Measurements from ENCODE around the gene HLA-F. TPM values are rescaled to one million over a fixed set of nuclear protein-coding genes. Genes with fewer than 3 reads are reported as not detected.

HLA-F gene
- total RNA-seq, 2 donors from 2014 or later, result 34.0 to 62.1 TPM

DNA sequence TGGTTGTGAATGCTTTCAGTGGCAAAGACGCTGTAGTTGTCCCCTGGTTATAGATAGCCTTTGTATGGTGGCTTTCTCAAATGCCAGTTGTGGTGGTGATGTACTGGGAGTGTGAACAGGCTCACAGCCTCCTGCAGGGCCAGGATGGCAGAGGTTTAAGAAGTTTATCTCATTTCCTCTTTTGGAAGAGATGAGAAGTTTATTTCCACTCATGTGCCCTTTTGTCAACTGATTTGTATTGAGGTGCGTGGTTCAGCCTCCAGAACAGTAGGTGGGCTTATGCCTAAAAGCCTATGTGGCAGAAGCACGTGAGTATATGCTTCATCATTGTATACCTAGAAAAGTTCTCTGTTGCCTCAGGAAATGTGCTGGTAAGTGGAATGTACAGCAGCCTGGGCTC, 28.6 kb upstream of the HLA-F start:
- Histone ChIP-seq H3K9me3 (no peaks in the 10 kb centered on the region), H3K27me3 (replicated peaks; ENCODE audit: insufficient read depth) (no peaks in the 10 kb centered on the region), H3K36me3 (no peaks in the 10 kb centered on the region), H3K27ac (no peak overlapping the region), H3K4me3 (no peak overlapping the region), H3K4me1 (replicated peaks) (no peaks in the 10 kb centered on the region)
- no peak for TF ChIP-seq POLR2AphosphoS5 (IDR thresholded peaks at IDR 0.05)
- TF ChIP-seq, protein P1, sequence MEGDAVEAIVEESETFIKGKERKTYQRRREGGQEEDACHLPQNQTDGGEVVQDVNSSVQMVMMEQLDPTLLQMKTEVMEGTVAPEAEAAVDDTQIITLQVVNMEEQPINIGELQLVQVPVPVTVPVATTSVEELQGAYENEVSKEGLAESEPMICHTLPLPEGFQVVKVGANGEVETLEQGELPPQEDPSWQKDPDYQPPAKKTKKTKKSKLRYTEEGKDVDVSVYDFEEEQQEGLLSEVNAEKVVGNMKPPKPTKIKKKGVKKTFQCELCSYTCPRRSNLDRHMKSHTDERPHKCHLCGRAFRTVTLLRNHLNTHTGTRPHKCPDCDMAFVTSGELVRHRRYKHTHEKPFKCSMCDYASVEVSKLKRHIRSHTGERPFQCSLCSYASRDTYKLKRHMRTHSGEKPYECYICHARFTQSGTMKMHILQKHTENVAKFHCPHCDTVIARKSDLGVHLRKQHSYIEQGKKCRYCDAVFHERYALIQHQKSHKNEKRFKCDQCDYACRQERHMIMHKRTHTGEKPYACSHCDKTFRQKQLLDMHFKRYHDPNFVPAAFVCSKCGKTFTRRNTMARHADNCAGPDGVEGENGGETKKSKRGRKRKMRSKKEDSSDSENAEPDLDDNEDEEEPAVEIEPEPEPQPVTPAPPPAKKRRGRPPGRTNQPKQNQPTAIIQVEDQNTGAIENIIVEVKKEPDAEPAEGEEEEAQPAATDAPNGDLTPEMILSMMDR (IDR thresholded peaks at IDR 0.05), result no peak
- no peak for TF ChIP-seq POLR2A (IDR thresholded peaks at IDR 0.05)
- DNase-seq (ENCODE audit: low spot score), result no peak
- intact Hi-C loops (cut with DNase I), result no loop called here
- WGBS, result 54% methylated on average over 3 of the region's 3 CpGs

DNA sequence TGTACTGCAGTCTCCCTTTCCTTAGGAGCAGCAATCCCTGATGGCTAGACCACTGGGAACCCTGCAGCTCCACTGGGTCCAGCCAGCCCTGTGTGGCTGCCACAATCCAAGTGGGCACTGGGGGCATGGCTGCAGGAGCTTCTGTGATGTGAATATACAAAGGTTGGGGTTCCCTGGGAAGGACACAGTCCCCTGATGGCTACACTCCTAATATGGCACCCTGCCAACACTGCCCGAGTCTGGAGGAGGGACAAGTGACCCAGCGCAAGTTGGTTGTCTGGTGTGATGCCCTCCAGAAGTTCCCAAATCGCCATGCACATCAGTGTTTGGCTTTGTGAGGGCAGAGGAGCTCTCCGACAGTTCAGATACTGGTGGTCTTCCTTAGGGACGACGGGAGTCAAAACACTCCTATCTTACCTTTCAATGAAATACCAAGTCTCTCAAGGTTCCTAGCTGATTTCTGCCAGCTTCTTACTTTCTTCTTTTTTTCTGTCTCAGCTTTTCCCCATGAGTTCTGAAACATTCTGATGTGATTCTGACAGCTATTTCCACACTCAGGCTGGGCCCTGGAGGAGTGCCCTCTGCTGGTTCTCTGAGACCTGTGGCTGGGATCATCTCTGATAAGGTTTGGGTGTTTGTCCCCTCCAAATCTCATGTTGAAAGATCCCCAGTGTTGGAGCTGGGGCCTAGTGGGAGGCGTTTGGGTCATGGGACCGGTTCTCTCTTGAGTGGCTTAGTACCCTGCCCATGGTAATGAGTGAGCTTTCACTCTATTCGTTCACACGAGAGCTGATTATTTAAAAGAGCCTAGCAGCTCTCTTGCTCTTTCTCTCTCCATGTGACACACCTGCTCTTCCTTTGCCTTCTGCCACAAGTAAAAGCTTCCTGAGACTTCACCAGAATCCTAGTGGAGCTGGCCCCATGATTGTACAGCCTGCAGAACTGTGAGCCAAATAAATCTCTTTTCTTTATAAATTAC, 26.8 kb upstream of the HLA-F start:
- TF ChIP-seq, protein P1 (IDR thresholded peaks at IDR 0.05), result no peak
- TF ChIP-seq POLR2AphosphoS5 (IDR thresholded peaks at IDR 0.05) (no peak), POLR2A (IDR thresholded peaks at IDR 0.05) (no peak)
- intact Hi-C loops (cut with DNase I), result no loop called here
- WGBS, result 59% methylated on average over 10 of the region's 10 CpGs

DNA sequence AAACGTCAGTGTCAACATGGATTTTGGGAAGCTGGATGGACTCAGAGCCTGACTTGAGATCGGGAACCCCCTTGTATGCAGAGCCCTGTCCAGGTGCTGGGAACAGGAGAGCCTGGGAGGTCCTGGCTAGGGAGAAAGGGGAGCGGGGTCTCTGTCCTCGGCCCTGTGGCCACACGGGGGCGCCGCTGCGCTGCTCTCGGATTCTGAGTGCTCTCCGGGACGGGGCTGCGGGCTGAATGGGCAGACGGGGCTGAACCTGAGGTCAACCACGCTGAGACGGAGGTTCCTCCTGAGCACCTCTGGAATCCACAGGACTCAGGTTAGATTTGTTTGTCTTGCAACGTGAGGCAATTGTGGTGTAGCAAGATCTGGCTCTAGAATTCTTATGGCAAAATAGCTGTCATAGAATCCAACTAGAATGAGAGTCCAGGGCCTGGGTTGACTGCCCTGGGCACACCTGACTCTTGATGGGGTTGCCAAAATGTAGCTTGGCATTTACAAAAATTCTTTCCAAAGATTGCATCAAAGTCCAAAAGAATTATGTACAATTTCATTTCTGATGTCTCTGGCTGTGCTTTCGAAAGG, 20.6 kb upstream of the HLA-F start:
- no peaks in the 10 kb centered on the region for H3K36me3 ChIP-seq
- H3K4me1 ChIP-seq (replicated peaks), result no peaks in the 10 kb centered on the region
- no peaks in the 10 kb centered on the region for H3K9me3 ChIP-seq
- no peak for DNase-seq (ENCODE audit: low spot score)
- intact Hi-C loops (cut with DNase I), result no loop called here
- H3K4me3 ChIP-seq, result no peak overlapping the region
- H3K27me3 ChIP-seq (replicated peaks; ENCODE audit: insufficient read depth), result no peaks in the 10 kb centered on the region
- no peak overlapping the region for H3K27ac ChIP-seq
- no peak for TF ChIP-seq POLR2AphosphoS5 (IDR thresholded peaks at IDR 0.05)
- TF ChIP-seq POLR2A (IDR thresholded peaks at IDR 0.05), result no peak
- TF ChIP-seq, protein P1 (IDR thresholded peaks at IDR 0.05), result peak in 2 of 4 experiments; percentile 44 to 66
- 17% methylated on average over 14 of the region's 17 CpGs for WGBS

More for the DNA sequence above, 26.8 kb upstream of the HLA-F start:
- H3K4me3 ChIP-seq, result no peak overlapping the region
- H3K4me1 ChIP-seq (replicated peaks), result no peaks in the 10 kb centered on the region
- H3K27ac ChIP-seq, result no peak overlapping the region
- H3K36me3 ChIP-seq, result no peaks in the 10 kb centered on the region
- no peaks in the 10 kb centered on the region for H3K27me3 ChIP-seq (replicated peaks; ENCODE audit: insufficient read depth)
- no peak for DNase-seq (ENCODE audit: low spot score)
- no peaks in the 10 kb centered on the region for H3K9me3 ChIP-seq

DNA sequence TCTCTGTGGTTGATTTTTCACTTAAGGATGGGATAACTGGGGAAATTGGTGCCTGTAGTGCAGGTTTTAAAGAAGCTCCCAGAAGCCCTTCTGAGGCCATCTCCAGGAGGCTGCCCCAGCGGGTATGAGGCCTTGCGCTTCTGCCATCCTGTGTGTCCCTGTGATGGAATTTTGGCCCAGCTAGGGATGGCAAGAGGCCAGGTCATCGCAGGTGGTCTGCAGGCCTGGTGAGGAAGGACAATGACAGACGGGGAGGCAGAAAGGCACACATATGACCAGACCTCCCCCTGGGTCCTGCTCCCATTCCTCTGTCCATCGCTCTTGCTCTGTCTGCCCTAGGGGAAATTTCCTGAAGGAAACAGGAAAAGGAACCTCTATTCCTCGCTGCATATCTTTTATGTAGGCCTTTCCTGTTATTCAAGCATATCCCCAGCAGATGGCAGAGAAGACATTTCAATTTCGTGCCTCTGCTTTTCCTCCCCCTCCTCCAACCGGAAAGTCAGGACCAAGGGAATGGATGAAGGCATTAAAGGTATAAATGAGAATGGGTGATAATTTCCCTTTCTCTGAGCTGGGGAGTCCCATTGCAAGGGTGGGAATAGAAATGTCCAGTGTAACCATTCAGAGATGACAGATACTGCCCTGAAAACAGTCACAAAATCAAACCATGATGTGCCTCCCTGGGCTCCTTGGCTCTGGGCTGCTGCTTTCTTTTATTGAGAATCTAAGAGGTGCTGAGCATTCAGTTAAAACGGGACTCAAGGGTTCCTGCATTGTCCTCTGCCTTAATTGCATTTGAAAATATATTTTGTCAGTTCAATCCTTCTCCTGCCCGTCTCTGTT, 17.6 kb upstream of the HLA-F start:
- Histone ChIP-seq H3K27ac (no peak overlapping the region), H3K9me3 (no peaks in the 10 kb centered on the region), H3K27me3 (replicated peaks; ENCODE audit: insufficient read depth) (no peaks in the 10 kb centered on the region), H3K4me3 (no peak overlapping the region), H3K4me1 (replicated peaks) (no peaks in the 10 kb centered on the region), H3K36me3 (no peaks in the 10 kb centered on the region)
- WGBS, result 59% methylated on average over 10 of the region's 10 CpGs
- DNase-seq (ENCODE audit: low spot score), result no peak
- intact Hi-C loops (cut with DNase I), result loop anchor here (2.0 to 5.0 kb wide), 2 partner anchors 47 to 129 kb away; no protein-coding TSS in a partner anchor
- TF ChIP-seq, protein P1 (IDR thresholded peaks at IDR 0.05), result peak in 3 of 4 experiments; percentile 33 to 75 (median 61)
- TF ChIP-seq POLR2AphosphoS5 (IDR thresholded peaks at IDR 0.05), result no peak

All from prostate gland (tissue), 2 donors.